Loucy (cell line): ENCODE results near the gene ZFAND3.

Experiments
- H2AFZ ChIP-seq: fragments of 200-600 bp; sonication (generic); 2 replicates; pipeline ENCODE4 v1.6.0; 2016; ENCODE audit warnings: antibody characterized with exemption, mild to moderate bottlenecking, low read length, moderate library complexity
- H3F3A ChIP-seq: fragments of 200-600 bp; 2 replicates; pipeline ENCODE4 v1.6.0; 2016; ENCODE audit warnings: antibody characterized with exemption, low read depth, mild to moderate bottlenecking
- H3K27me3 ChIP-seq: fragments of 200-600 bp; sonication (generic); 2 replicates; pipeline ENCODE4 v1.6.1; 2014; ENCODE audit warnings: low read length, mild to moderate bottlenecking; ENCODE audit not compliant: insufficient read depth, poor library complexity, severe bottlenecking
- H3K36me3 ChIP-seq: fragments of 200-600 bp; sonication (generic); 2 replicates; pipeline ENCODE4 v1.6.1; 2016; ENCODE audit warnings: low read length; ENCODE audit not compliant: insufficient read depth
- H3K4me1 ChIP-seq: fragments of 200-600 bp; sonication (generic); 2 replicates; pipeline ENCODE4 v1.5.1; 2014; ENCODE audit warnings: low read length, mild to moderate bottlenecking; ENCODE audit not compliant: insufficient read depth, poor library complexity, severe bottlenecking
- H3K4me2 ChIP-seq: fragments of 200-600 bp; sonication (generic); 2 replicates; pipeline ENCODE4 v1.6.0; 2014; ENCODE audit warnings: antibody characterized with exemption, low read length, low read depth, mild to moderate bottlenecking; ENCODE audit not compliant: poor library complexity, severe bottlenecking
- H3K4me3 ChIP-seq: fragments of 200-600 bp; sonication (generic); 2 replicates; pipeline ENCODE4 v1.5.1; 2014; ENCODE audit warnings: low read length, mild to moderate bottlenecking, mixed read lengths; ENCODE audit not compliant: poor library complexity, severe bottlenecking
- H3K79me2 ChIP-seq: fragments of 200-600 bp; sonication (generic); 2 replicates; pipeline ENCODE4 v1.6.1; 2014; ENCODE audit warnings: low read length; ENCODE audit not compliant: insufficient read depth
- H3K9ac ChIP-seq: fragments of 200-600 bp; sonication (generic); 2 replicates; pipeline ENCODE4 v1.6.0; 2014; ENCODE audit warnings: mild to moderate bottlenecking, low read depth, low read length, moderate library complexity; ENCODE audit not compliant: poor library complexity, severe bottlenecking
- H3K9me2 ChIP-seq: fragments of 200-600 bp; sonication (generic); replicated peaks from 2 replicates; pipeline ENCODE4 v1.6.1; 2016; ENCODE audit warnings: low read depth, low read length, mixed read lengths
- H3K9me3 ChIP-seq: fragments of 200-600 bp; sonication (generic); 2 replicates; pipeline ENCODE4 v1.6.1; 2014; ENCODE audit warnings: mild to moderate bottlenecking, antibody characterized with exemption, low read length, low read depth; ENCODE audit not compliant: insufficient read depth
- H4K20me1 ChIP-seq: fragments of 200-600 bp; sonication (generic); 2 replicates; pipeline ENCODE4 v1.6.0; 2014; ENCODE audit warnings: antibody characterized with exemption, low read length, mild to moderate bottlenecking; ENCODE audit not compliant: insufficient read depth, poor library complexity, severe bottlenecking
- CTCF ChIP-seq: fragments of 200-600 bp; sonication (generic); conservative IDR thresholded peaks from 2 replicates; pipeline ENCODE4 v1.5.1; 2014; ENCODE audit warnings: mild to moderate bottlenecking, antibody characterized with exemption, low read length
- EZH2phosphoT487 ChIP-seq: fragments of 200-600 bp; IDR thresholded peaks from 2 replicates; pipeline ENCODE4 v1.6.1; 2018; ENCODE audit warnings: antibody characterized with exemption, mild to moderate bottlenecking, moderate library complexity, borderline replicate concordance

Gene ZFAND3

GRCh38 chr6:38040254-38040653, 220.7 kb downstream of the ZFAND3 start:
- H3K9me3 ChIP-seq: no peaks in the 10 kb centered on the region
- no peak overlapping the region for H3K4me3 ChIP-seq
- peaks cover 47% of the 10 kb centered on the region for H3K79me2 ChIP-seq
- no peaks in the 10 kb centered on the region for H3K36me3 ChIP-seq
- H3K9ac ChIP-seq: no peak overlapping the region
- H3K4me1 ChIP-seq: peaks cover 3% of the 10 kb centered on the region
- no peaks in the 10 kb centered on the region for H3K27me3 ChIP-seq
- H4K20me1 ChIP-seq: peaks cover 7% of the 10 kb centered on the region
- no peak overlapping the region for H2AFZ ChIP-seq
- no peaks in the 10 kb centered on the region for H3F3A ChIP-seq
- H3K4me2 ChIP-seq: no peak overlapping the region
- no peaks in the 10 kb centered on the region for H3K9me2 ChIP-seq
- no peak for TF ChIP-seq CTCF
- no peak for TF ChIP-seq EZH2phosphoT487

- H3K9me3 ChIP-seq: no peaks in the 10 kb centered on the region
- H3K79me2 ChIP-seq: peaks cover 34% of the 10 kb centered on the region
- TF ChIP-seq CTCF (no peak), EZH2phosphoT487 (no peak)
- H3K4me3 ChIP-seq: no peak overlapping the region
- no peak overlapping the region for H3K4me2 ChIP-seq
- H3F3A ChIP-seq: no peaks in the 10 kb centered on the region
- H3K27me3 ChIP-seq: no peaks in the 10 kb centered on the region
- no peaks in the 10 kb centered on the region for H3K4me1 ChIP-seq
- no peak overlapping the region for H2AFZ ChIP-seq
- no peaks in the 10 kb centered on the region for H3K9me2 ChIP-seq
- H3K36me3 ChIP-seq: no peaks in the 10 kb centered on the region
- no peak overlapping the region for H3K9ac ChIP-seq
- peaks cover 7% of the 10 kb centered on the region for H4K20me1 ChIP-seq
Measured at GRCh38 chr6:38043259-38043753, 223.8 kb downstream of the ZFAND3 start.

- Histone ChIP-seq H3K27me3 (no peaks in the 10 kb centered on the region), H3F3A (no peaks in the 10 kb centered on the region), H4K20me1 (no peaks in the 10 kb centered on the region), H3K9ac (no peak overlapping the region), H3K4me2 (no peak overlapping the region), H3K9me2 (no peaks in the 10 kb centered on the region), H3K9me3 (no peaks in the 10 kb centered on the region), H3K79me2 (peaks cover 45% of the 10 kb centered on the region), H3K36me3 (no peaks in the 10 kb centered on the region), H3K4me3 (no peak overlapping the region), H2AFZ (no peak overlapping the region), H3K4me1 (no peaks in the 10 kb centered on the region)
- TF ChIP-seq EZH2phosphoT487 (no peak), CTCF (no peak)
Measured at GRCh38 chr6:38045701-38046305, 226.3 kb downstream of the ZFAND3 start.
